HTERT RPE-1 (cell line): ENCODE data around the gene SLC9B2.
"Not testable (repeated sequence)": the region's sequence is repeated elsewhere in the genome, so short reads cannot be mapped to it uniquely, and the experiment has no call there.

Source experiments
- in situ Hi-C: fragments of 300-500 bp; cut with MboI; formaldehyde crosslinking; loops from 4 replicates; pipeline ENCODE4 v1.14.3; 2020; ENCODE audit warnings: low sequenced_read_pairs

The SLC9B2 gene

DNA sequence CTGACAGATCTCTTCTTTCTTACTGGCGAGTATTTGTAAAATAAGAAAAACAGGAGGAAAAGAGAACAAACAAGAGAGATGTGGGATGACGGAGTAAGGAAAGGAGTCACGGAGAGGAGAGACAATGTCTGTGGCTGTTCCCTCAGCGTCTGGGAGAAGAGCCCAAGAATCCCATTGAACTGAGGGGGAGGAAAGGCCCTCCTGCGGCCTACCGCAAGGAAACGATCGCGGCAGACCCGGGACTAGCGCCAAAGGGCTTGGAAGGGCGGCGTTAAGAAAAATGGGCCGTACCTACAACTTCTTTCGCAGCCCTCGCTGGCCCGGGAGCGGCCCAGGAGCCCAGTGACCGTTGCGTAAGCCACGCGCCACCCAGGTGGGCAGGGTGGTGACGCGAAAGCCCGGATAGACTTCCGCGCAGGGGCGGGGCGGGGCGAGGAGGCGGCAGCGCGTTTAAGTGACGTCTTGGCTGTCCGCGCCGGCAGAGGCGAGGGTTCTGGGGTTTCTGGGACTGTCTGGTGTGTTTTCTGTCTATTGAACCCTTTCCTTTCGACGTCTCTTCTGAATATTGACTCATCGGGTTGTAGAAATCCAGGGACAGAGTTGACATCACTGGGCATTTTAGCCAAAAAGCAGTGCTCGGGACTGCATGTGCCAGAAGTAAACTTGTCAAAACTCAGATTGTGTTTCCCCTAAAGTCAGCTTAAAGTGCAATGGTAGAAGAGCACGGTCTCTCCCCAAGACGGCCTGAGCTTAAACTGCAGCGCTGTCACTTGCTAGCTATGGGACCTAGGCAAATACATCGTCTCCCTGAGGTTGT is 57.0 kb downstream of the SLC9B2 start, which contains the start of gene SLC9B1:
Gene SLC9B1 (minus strand): TSS at position 398 of the 817 bp plus-strand sequence. CDS start 27,994 bp downstream, outside the sequence.
- in situ Hi-C loops = no loop called here

DNA sequence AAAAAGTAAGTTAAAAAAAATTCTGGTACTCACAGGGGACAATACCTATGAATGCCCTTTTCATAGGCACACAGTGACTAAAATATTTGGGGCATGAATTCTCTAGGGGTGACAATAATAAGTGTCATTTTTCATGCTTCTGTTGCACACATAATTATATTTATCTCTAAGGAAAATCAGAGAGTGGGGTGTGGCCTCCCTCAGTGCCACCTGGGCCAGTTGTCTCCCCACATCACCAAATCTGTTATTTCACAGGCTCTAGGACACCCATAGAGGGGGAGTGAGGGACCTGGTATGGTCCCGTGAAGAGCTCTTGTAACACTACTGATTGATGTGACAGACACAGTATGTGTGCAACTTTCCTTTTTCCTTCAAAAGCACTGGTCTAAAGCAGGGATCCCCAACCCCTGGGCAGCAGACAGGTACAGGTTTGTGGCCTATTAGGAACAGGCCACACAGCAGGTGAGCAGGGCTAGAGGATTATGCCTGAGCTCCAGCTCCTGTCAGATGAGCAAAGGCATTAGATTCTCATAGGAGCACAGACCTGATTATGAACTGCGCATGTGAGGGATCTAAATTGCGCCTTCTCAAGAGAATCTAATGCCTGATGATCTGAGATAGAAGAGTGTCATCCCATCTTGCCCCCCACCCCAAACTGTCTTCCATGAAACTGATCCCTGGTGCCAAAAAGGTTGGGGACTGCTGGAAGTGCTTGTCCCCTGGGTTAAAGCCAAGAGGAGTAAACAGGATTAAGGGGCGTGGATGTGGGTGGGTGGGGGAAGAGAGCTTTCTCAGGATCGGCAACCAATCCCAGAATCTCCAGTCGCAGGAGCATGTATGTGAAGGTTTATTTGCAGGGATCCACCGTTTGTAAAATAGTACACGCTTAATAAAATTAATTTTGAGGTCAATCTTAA is 57.9 kb downstream of the SLC9B2 start:
- in situ Hi-C loops = no loop called here

DNA sequence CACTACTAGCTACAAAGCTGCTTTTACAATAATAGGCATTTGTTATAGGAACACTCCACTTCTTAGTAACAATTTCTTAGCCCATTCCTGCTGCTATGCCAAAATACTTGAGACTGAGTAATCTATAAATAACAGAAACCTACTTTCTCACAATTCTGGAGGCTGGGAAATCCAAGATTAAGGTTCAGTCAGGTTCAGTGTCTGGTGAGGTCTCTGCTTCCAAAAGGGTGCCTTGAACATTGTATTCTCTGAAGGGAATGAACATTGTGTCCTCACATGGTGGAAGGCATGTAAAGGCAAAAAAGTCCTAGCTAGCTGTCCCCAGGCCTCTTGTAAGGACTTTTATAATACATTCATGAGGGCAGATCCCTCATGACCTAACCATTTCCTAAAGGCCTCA is 64.0 kb downstream of the SLC9B2 start:
- in situ Hi-C loops = no loop called here

DNA sequence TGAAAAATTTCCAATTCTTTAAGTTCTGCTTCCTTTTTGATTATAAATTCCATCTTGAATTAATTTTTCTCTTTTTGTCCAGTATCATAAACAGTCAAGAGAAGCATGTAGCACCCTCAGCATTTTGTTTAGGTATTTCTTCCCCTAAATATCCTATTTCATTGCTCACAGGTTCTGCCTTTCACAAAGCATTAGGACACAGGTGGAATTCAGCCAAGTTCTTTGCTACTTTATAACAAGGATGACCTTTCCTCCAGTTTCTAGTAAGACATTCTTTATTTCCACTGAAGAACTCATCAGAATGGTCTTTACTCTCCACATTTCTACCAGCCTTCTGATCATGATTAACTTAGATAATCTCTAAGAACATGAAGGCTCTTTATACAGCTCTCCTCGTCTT is 64.5 kb downstream of the SLC9B2 start:
- in situ Hi-C loops = no loop called here

DNA sequence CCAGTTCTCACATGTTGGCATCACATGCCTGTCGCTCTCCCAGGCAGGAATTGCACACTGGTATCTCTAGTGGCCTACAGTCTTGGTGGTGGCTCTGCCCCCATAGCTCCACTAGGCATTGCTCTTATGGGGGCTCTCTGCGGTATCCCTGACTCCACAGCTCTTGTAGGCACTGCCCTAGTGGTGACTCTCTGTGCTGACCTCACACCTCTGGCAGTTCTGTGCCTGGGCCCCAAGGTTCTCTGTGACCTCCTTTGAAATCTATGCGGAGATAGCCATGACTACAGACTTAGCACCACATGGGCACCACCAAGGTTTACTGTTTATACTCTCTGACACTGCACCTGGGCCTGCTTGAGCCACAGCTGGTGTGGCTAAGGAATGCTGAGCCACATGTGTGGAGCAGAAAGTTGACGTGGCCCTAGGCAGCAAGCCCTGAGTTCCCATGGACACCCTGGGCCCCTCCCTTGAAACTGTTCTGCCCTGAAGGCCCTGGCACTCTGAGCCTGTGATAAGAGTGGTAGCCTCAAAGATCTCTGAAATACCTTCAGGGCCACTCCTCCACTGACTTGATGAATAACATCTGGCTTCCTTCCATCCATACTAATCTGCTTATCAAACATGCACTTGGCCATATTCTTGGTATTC is 65.1 kb downstream of the SLC9B2 start:
- in situ Hi-C loops = no loop called here

DNA sequence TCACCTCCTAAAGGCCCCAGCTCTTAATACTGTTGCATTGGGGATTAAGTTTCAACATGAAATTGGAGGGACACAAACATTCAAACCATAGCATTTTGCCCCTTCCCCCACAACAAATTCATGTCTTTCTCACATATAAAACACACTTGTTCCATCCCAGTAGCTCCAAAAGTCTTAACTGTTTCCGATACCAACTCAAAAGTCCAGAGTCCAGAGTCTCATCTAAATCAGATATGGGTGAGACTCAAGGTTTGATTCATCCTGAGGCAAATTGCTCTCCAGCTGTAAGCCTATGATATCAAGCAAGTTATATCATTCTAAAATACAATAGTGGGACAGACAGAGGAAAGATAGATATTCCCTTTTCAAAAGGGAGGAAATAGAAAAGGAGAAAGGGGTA is 65.8 kb downstream of the SLC9B2 start:
- in situ Hi-C loops = no loop called here

DNA sequence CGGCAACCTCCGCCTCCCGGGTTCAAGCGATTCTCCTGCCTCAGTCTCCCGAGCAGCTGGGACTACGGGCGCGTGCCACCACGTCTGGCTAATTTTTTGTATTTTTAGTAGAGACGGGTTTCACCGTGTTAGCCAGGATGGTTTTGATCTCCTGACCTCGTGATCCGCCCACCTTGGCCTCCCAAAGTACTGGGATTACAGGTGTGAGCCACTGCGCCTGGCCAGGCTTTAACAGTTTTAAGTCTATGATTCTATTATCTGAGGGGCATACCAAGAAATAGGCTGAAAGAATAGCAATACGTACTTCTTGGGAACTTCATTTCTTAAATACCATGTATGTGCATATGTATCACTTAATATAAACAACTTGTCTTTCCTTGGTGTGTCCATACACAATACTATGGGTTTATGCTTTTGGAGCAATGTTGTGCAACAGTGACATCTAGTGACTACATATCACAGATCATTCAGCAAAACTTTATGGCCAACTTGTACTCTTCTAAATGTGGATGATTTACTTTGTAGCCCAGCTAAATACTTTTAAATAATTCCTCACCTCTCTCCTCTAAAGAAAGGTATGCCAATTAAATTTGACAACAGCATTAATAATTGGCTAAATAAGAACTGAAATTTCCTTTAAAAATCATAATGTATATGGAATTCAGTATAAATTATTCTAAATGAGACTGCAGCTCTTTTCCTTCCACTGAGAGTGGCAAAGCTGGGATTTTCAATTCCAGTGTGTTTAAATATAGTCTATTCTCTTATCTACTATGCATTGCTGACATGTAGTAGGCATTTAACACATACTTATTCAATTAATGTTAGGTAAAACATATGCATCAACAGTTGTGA is 67.5 kb downstream of the SLC9B2 start:
- in situ Hi-C loops = no loop called here

DNA sequence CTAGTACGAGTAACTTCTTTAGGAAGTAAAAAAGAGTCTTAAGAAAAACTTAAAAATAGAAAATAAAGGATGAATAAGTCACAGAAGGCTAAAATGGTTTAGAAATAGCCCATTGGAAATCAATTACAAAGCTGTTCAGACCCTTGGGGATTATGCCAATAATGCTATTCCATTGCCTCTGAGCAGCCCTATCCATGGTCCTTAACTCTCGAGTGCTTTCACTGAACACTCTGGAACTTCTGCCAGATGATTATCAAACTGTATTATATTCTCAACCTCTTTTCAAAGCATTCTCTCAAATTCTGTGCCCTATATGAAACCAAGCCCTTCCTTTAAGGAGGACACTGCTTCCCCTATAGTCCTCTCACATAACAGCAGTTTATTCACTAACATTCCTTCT is 74.0 kb downstream of the SLC9B2 start:
- in situ Hi-C loops = no loop called here

DNA sequence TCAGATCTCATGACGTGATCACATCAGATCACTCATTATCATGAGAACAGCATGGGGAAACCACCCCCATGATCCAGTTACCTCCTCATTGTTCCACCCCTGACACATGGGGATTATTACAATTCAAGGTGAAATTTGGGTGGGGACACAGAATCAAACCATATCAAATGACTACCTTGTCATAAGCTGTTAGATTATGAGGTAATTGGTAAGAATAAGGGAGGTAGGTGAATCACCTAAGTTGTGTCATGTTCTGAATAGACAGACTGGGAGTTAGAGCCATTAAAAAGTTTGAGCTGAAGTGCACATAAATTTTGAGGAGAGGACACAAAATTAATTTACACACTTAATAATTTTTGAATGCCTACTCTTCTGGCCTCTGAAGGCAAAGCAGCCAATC is 81.8 kb downstream of the SLC9B2 start:
- in situ Hi-C loops = no loop called here

DNA sequence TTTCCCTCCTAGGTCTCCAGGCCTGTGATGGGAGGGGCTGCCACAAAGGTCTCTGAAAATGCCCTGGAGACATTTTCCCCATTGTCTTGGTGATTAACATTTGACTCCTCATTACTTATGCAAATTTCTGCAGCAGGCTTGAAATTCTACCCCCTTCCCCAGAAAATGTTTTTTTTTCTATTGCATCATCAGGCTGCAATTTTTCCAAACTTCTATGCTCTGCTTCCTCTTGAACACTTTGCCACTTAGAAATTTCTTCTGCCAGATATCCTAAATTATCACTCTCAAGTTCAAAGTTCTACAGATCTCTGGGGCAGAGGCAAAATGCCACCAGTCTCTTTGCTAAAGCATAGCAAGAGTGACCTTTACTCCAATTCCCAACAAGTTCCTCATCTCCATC is 82.6 kb downstream of the SLC9B2 start:
- in situ Hi-C loops = not testable (repeated sequence)

DNA sequence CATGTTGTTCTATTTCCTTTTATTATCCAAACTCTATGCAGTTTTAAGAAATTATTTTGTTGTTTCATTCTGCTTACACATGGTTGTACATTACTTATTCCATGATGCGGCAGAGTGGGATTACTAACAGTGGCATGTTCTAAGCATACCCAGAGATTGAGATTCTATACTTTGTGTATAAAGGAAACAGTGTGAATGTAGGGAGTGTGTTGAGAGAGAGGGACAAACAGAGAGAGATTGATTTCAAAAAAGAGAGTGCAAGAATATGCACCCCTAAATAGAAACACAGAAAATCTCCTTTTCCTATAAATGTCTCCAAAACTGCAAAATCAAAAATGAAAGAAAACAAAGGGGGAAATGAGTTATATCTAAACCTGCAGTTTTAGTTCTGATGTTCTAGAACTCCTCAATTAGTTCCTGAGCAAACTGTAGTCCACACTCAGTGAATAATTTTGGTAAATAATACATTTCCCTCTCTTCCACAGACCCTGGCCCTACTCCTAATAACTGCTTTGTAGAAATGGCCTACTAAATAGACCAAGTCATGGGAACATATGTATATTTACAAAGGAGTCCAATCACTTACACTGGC is 88.0 kb downstream of the SLC9B2 start:
- in situ Hi-C loops = no loop called here

DNA sequence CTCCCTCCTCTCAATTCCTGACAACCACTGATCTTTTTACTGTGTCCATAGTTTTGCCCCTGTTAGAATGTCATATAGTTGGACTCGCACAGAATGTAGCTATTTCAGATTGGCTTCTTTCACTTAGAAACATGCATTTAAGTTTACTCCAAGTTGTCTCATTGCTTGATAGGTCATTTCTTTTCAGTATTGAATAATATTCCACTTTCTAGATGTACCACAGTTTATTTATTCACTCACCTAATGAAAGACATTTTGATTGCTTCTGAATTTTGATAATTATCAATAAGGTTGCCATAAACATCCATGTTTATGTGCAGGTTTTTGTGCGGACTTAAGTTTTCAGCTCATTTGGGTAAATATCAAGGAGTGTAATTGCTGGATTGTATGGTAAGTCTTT is 95.6 kb downstream of the SLC9B2 start:
- in situ Hi-C loops = no loop called here
